GM12873 (cell line): ENCODE measurements around the gene MYO3B.

Source experiments
- CTCF ChIP-seq: IDR thresholded peaks from 2 replicates; pipeline ENCODE4 v1.5.1; 2012; ENCODE audit warnings: low read depth, mild to moderate bottlenecking, moderate library complexity, low read length, control low read depth; ENCODE audit not compliant: insufficient read depth; ENCODE audit errors: missing control alignments

Gene MYO3B

GRCh38 chr2:170531876-170532275 is 353.9 kb downstream of the MYO3B start:
- TF ChIP-seq CTCF, result no peak

GRCh38 chr2:170533156-170533555 is 355.2 kb downstream of the MYO3B start:
- no peak for TF ChIP-seq CTCF

GRCh38 chr2:170535552-170535951 is 357.6 kb downstream of the MYO3B start:
- no peak for TF ChIP-seq CTCF

GRCh38 chr2:170544817-170545216 is 366.9 kb downstream of the MYO3B start:
- TF ChIP-seq CTCF, result no peak

GRCh38 chr2:170548304-170548703 is 370.4 kb downstream of the MYO3B start:
- no peak for TF ChIP-seq CTCF

GRCh38 chr2:170550501-170550900 is 372.6 kb downstream of the MYO3B start:
- TF ChIP-seq CTCF, result no peak

GRCh38 chr2:170553748-170554147 is 375.8 kb downstream of the MYO3B start:
- no peak for TF ChIP-seq CTCF
